Breast epithelium (tissue), 3 donors: Measurements from ENCODE around the gene APBB2.

Experiments used
- CTCF ChIP-seq, 3 donors: fragments of 450-650 bp; IDR thresholded peaks; one replicate each; pipeline ENCODE4 v1.5.1; 2016 to 2017; ENCODE audit warnings: antibody characterized with exemption in 3 of 3, mild to moderate bottlenecking in 3 of 3, moderate library complexity in 3 of 3
- POLR2A ChIP-seq: fragments of 450-650 bp; IDR thresholded peaks from one replicate; pipeline ENCODE4 v1.6.1; 2016; ENCODE audit warnings: antibody characterized with exemption, mild to moderate bottlenecking, moderate library complexity
- POLR2AphosphoS5 ChIP-seq, 3 donors: sonication (generic); formaldehyde crosslinking; IDR thresholded peaks; one replicate each; pipeline ENCODE4 v1.6.1; 2017; ENCODE audit warnings: antibody characterized with exemption in 3 of 3

- no peak for TF ChIP-seq CTCF (IDR thresholded peaks at IDR 0.05)
- TF ChIP-seq POLR2A = no peak
- no peak for TF ChIP-seq POLR2AphosphoS5 (IDR thresholded peaks at IDR 0.05)
Measured at GRCh38 chr4:41181037-41181436, 33.3 kb downstream of the APBB2 start.
